ENCODE measurements around the gene LYZL1.
"Not testable (repeated sequence)": the region's sequence is repeated elsewhere in the genome, so short reads cannot be mapped to it uniquely, and the experiment has no call there.

The LYZL1 gene

DNA sequence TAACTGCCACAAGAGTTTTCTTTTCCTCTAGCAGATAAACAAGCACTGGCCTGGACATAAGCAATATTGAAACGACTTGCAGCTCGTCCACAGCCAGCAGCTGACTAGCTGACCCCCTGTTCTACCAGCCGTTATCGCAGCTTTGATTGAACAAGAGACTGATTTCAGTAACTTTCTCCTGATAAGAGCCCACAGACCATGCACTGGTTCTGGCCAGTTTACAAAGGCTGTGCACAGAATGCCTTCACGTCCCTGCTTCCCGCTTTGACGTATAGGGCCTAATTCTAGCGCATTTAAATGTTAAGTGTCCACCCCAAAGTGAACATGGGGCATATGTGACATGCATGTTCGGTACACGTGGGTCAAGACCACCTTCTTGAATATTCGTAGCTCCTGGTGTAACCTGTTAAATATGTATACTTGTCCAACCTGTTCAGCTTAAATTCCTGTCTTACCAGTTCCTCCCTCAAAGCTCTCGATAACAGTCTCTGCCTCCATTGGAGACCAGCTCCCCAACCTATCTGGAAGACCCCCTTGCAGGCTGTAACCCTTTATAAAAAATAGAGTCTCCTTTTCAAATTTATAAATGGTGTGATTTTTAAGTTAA is 69.2 kb downstream of the LYZL1 start:
- no peak overlapping the region for H3K27ac ChIP-seq

GRCh38 chr10:29360215-29360853 is 71.5 kb downstream of the LYZL1 start:
- H3K4me3 ChIP-seq, H3K27ac ChIP-seq: not testable (repeated sequence)

More for the DNA sequence above, 69.2 kb downstream of the LYZL1 start:
- no peak overlapping the region for H3K4me3 ChIP-seq
